ES-I3 (cell line): ENCODE results near the gene NGFR.
A peak's percentile ranks its signal among the peaks of the same experiment; 100 is the strongest.

Source experiments
- H3K36me3 ChIP-seq: 2 replicates; pipeline ENCODE4 v1.6.1; 2013; ENCODE audit warnings: mild to moderate bottlenecking, low read length, control low read depth, moderate library complexity; ENCODE audit not compliant: insufficient read depth
- H3K4me1 ChIP-seq: 2 replicates; pipeline ENCODE4 v1.6.1; 2013; ENCODE audit warnings: mild to moderate bottlenecking, control low read depth, low read length; ENCODE audit not compliant: insufficient read depth
- H3K9ac ChIP-seq: 2 replicates; pipeline ENCODE4 v1.6.1; 2013; ENCODE audit warnings: low read depth, mild to moderate bottlenecking, low read length, moderate library complexity
- H3K9me3 ChIP-seq: 2 replicates; pipeline ENCODE4 v1.6.1; 2013; ENCODE audit warnings: mild to moderate bottlenecking, low read length, moderate library complexity; ENCODE audit not compliant: control insufficient read depth, insufficient read depth

NGFR gene

GRCh38 chr17:49494986-49495841 lies at the start of gene NGFR:
NGFR (plus strand) TSS chr17:49495293; CDS start chr17:49495418, 125 bp downstream.
- Histone ChIP-seq H3K9ac (peak within 1 kb of the TSS; percentile 85), H3K4me1 (peaks cover 27% of the 10 kb centered on the region), H3K36me3 (no peaks in the 10 kb centered on the region), H3K9me3 (no peaks in the 10 kb centered on the region)

- H3K9ac ChIP-seq: no peak overlapping the region
- H3K9me3 ChIP-seq: no peaks in the 10 kb centered on the region
- H3K4me1 ChIP-seq: peaks cover 5% of the 10 kb centered on the region; the same call in 1 of the 2 replicates
- no peaks in the 10 kb centered on the region for H3K36me3 ChIP-seq
Measured at GRCh38 chr17:49445591-49445990, 49.5 kb upstream of the NGFR start.

GRCh38 chr17:49447628-49448302 lies 47.3 kb upstream of the NGFR start:
- H3K36me3 ChIP-seq: no peaks in the 10 kb centered on the region
- no peak overlapping the region for H3K9ac ChIP-seq
- no peaks in the 10 kb centered on the region for H3K9me3 ChIP-seq
- peaks cover 13% of the 10 kb centered on the region for H3K4me1 ChIP-seq

GRCh38 chr17:49450181-49450580 lies 44.9 kb upstream of the NGFR start:
- Histone ChIP-seq H3K4me1 (peaks cover 30% of the 10 kb centered on the region), H3K9ac (no peak overlapping the region), H3K9me3 (no peaks in the 10 kb centered on the region), H3K36me3 (no peaks in the 10 kb centered on the region)

GRCh38 chr17:49450735-49451134 lies 44.4 kb upstream of the NGFR start:
- Histone ChIP-seq H3K36me3 (no peaks in the 10 kb centered on the region), H3K9me3 (no peaks in the 10 kb centered on the region), H3K9ac (no peak overlapping the region), H3K4me1 (peaks cover 32% of the 10 kb centered on the region)

GRCh38 chr17:49452201-49452600 lies 42.9 kb upstream of the NGFR start:
- no peaks in the 10 kb centered on the region for H3K9me3 ChIP-seq
- no peak overlapping the region for H3K9ac ChIP-seq
- H3K4me1 ChIP-seq: peaks cover 44% of the 10 kb centered on the region

GRCh38 chr17:49452661-49453060 lies 42.4 kb upstream of the NGFR start:
- Histone ChIP-seq H3K4me1 (peaks cover 44% of the 10 kb centered on the region), H3K9ac (no peak overlapping the region), H3K36me3 (no peaks in the 10 kb centered on the region), H3K9me3 (no peaks in the 10 kb centered on the region)

More at GRCh38 chr17:49452201-49452600, 42.9 kb upstream of the NGFR start:
- no peaks in the 10 kb centered on the region for H3K36me3 ChIP-seq

- peaks cover 45% of the 10 kb centered on the region for H3K4me1 ChIP-seq
- H3K9me3 ChIP-seq: no peaks in the 10 kb centered on the region
- no peaks in the 10 kb centered on the region for H3K36me3 ChIP-seq
- H3K9ac ChIP-seq: no peak overlapping the region
Measured at GRCh38 chr17:49454050-49454449, 41.0 kb upstream of the NGFR start.

GRCh38 chr17:49455272-49455861 lies 39.7 kb upstream of the NGFR start:
- no peaks in the 10 kb centered on the region for H3K36me3 ChIP-seq
- H3K9me3 ChIP-seq: no peaks in the 10 kb centered on the region
- H3K4me1 ChIP-seq: peaks cover 56% of the 10 kb centered on the region
- no peak overlapping the region for H3K9ac ChIP-seq

GRCh38 chr17:49456183-49456965 lies 38.7 kb upstream of the NGFR start:
- Histone ChIP-seq H3K36me3 (no peaks in the 10 kb centered on the region), H3K4me1 (peaks cover 52% of the 10 kb centered on the region), H3K9me3 (no peaks in the 10 kb centered on the region), H3K9ac (no peak overlapping the region)

GRCh38 chr17:49457564-49458535 lies 37.2 kb upstream of the NGFR start:
- Histone ChIP-seq H3K36me3 (no peaks in the 10 kb centered on the region), H3K9ac (no peak overlapping the region), H3K9me3 (no peaks in the 10 kb centered on the region), H3K4me1 (peaks cover 43% of the 10 kb centered on the region)

- no peak overlapping the region for H3K9ac ChIP-seq
- peaks cover 33% of the 10 kb centered on the region for H3K4me1 ChIP-seq
- H3K9me3 ChIP-seq: peaks cover 5% of the 10 kb centered on the region; the same call in 1 of the 2 replicates
- H3K36me3 ChIP-seq: no peaks in the 10 kb centered on the region
Measured at GRCh38 chr17:49459401-49459984, 35.6 kb upstream of the NGFR start.

GRCh38 chr17:49460401-49460800 lies 34.7 kb upstream of the NGFR start:
- no peak overlapping the region for H3K9ac ChIP-seq
- no peaks in the 10 kb centered on the region for H3K36me3 ChIP-seq
- peaks cover 5% of the 10 kb centered on the region; the same call in 1 of the 2 replicates for H3K9me3 ChIP-seq
- peaks cover 26% of the 10 kb centered on the region for H3K4me1 ChIP-seq
